Heart right ventricle (tissue), 16 donors: ENCODE measurements around the gene TLE1. TPM values are rescaled to one million over a fixed set of nuclear protein-coding genes. Genes with fewer than 3 reads are reported as not detected.

Experiments
- ATAC-seq, 8 donors: fragments of 200-7000 bp; cut with Tn5 transposase; one replicate each; pipeline ENCODE4 v1.9.1; 2020; ENCODE audit warnings: mild to moderate bottlenecking in 8 of 8, moderate library complexity in 8 of 8, moderate number of reproducible peaks in 1 of 8
- DNase-seq, 2 donors: peaks; one replicate each; pipeline ENCODE4 v3.0.0-alpha.2; 2020
- H3K27ac ChIP-seq, 10 donors: fragments of 200-600 bp; sonication (generic) in 2 of 10; one replicate each; pipeline versions ENCODE4 v1.5.0 to v1.8.0; 2020 to 2022; ENCODE audit warnings: mild to moderate bottlenecking in 3 of 10
- H3K27me3 ChIP-seq, 7 donors: fragments of 200-600 bp; one replicate each; pipeline ENCODE4 v1.8.0; 2021 to 2022; ENCODE audit warnings: mild to moderate bottlenecking in 2 of 7
- H3K36me3 ChIP-seq, 9 donors: fragments of 200-600 bp; sonication (generic) in 1 of 9; one replicate each; pipeline versions ENCODE4 v1.5.0 to v1.8.0; 2020 to 2022; ENCODE audit warnings: mild to moderate bottlenecking in 2 of 9
- H3K4me1 ChIP-seq, 9 donors: fragments of 200-600 bp; sonication (generic) in 1 of 9; one replicate each; pipeline versions ENCODE4 v1.5.0 to v1.8.0; 2020 to 2022; ENCODE audit warnings: mild to moderate bottlenecking in 4 of 9
- H3K4me3 ChIP-seq, 10 donors: fragments of 200-600 bp; sonication (generic) in 2 of 10; one replicate each; pipeline versions ENCODE4 v1.5.0 to v1.8.0; 2020 to 2022; ENCODE audit warnings: mild to moderate bottlenecking in 7 of 10, moderate library complexity in 2 of 10
- H3K9me3 ChIP-seq, 11 donors: fragments of 200-600 bp in 10 of 11; sonication (generic) in 2 of 11; one replicate each; pipeline versions ENCODE4 v1.5.0 to v1.8.0; 2013 to 2022; ENCODE audit warnings: mild to moderate bottlenecking in 2 of 11, control low read depth in 1 of 11, moderate library complexity in 1 of 11
- WGBS, 2 donors: extraction: QIAGEN DNeasy Blood & Tissue Kit; methylation state at CpG; one replicate each; pipeline ENCODE4 v1.1.7; 2013; ENCODE audit warnings: inconsistent platforms in 1 of 2; 5-methylcytosine and 5-hydroxymethylcytosine counted together
- intact Hi-C, 10 donors: fragments of 100-400 bp; cut with DNase I; formaldehyde crosslinking; loops; one replicate each; pipeline versions ENCODE4 v1.11.1 to v1.14.2; 2022
- polyA plus RNA-seq, 2 donors: library from polyadenylated mRNA; stranded (reverse); fragments of 200-250 nt; gene quantifications; one replicate each; pipeline ENCODE4 v1.2.3, GENCODE V29; 2013
- total RNA-seq, 10 donors: library from RNA; stranded (reverse); fragmentation: NEBNext Ultra II Directional in 3 of 10; extraction: Animal tissue kit (Norgen Biotek cat#: 25700) in 3 of 10; gene quantifications; one replicate each; pipeline versions ENCODE4 v1.2.1 to v1.2.4, GENCODE V29; 2021 to 2023
- TF ChIP-seq, protein P1 (sequence below), 9 donors: fragments of 200-600 bp; sonication (generic) in 2 of 9; IDR thresholded peaks; one replicate each; pipeline versions ENCODE4 v1.5.0 to v1.8.0; 2021 to 2022; ENCODE audit warnings: antibody characterized with exemption in 9 of 9, mild to moderate bottlenecking in 5 of 9, moderate library complexity in 1 of 9
- donor health status: Arrhythmogenic right ventricular cardiomyopathy.
- donor health status: ischemic (EF 13 %, LVEDD 7.1; RV severe dilation, severe dysfunction).
- donor health status: healthy with polysubstance abuse.
- donor health status: DM: no; HTN: yes; CAD: no.
- donor health status: DM: no; HTN: no; CAD: no.
- donor health status: ischemic (EF 25% LVEDD 6.9; RV normal size, moderate dysfunction).
- donor health status: ischemic (EF 25% LVEDD 5.7; RV mildly dilated, moderate dysfunction).
- donor health status: healthy.
- donor health status: DM: yes; HTN: yes; CAD: no.
- donor health status: Ischemic cardiomyopathy.
- donor health status: ischemic (EF 35%, LVEDD 5.7; RV mildly dilated, moderate dysfunction).
- donor health status: nonischemic (EF 11% LVEDD 7.7; RV severe dilation, severe dysfunction).
- donor health status: DM: yes; HTN: yes; CAD: no.
- donor health status: PGD.
- donor health status: ischemic (EF 29% LVEDD 5.4; RV normal size, mild dysfunction).
- donor health status: nonischemic (EF 23%, LVEDD 6.1; RV moderate dilation, normal function).

Gene TLE1
- total and polyA plus RNA-seq, 12 donors: 7.9 to 15.2 (median 11.0) TPM

DNA sequence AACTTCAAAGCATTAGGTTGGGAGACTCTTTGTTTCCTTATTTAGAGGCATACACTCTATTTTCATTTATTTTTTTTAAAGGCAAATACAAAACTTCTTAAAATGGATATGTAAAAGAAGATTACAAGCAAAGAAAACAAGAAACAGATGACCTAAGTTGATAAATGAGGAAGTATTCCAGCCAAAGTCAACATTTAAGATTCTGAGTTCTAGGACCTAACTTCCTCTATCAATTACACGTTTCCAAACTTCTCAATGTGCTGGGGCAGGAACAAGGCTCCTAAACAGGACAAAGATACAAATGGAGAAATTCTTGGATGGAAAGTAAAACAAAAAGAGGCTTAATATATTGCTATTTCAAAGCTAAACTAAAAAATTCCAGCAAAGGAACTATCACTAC is 89.5 kb downstream of the TLE1 start:
- 36 to 54% methylated on average over 1 of the region's 1 CpG for WGBS, 2 donors
- intact Hi-C loops: loop anchor here in 5 of 10 donors (5.0 to 10.0 kb wide), 4 partner anchors 72 to 225 kb away; partner anchors contain the start of gene TLE1 (in 5 of the 5)
- DNase-seq (no peak), ATAC-seq (no peak)
- Histone ChIP-seq H3K4me1 (peaks cover 0 to 74% (median 28%) of the 10 kb centered on the region in 9 donors), H3K4me3 (no peak overlapping the region), H3K9me3 (no peaks in the 10 kb centered on the region), H3K36me3 (peaks cover 0 to 22% (median 0%) of the 10 kb centered on the region in 9 donors), H3K27ac (peak overlapping the region in 4 of 10 donors; percentile 16 to 74 (median 48)), H3K27me3 (no peaks in the 10 kb centered on the region)
- TF ChIP-seq, protein P1, sequence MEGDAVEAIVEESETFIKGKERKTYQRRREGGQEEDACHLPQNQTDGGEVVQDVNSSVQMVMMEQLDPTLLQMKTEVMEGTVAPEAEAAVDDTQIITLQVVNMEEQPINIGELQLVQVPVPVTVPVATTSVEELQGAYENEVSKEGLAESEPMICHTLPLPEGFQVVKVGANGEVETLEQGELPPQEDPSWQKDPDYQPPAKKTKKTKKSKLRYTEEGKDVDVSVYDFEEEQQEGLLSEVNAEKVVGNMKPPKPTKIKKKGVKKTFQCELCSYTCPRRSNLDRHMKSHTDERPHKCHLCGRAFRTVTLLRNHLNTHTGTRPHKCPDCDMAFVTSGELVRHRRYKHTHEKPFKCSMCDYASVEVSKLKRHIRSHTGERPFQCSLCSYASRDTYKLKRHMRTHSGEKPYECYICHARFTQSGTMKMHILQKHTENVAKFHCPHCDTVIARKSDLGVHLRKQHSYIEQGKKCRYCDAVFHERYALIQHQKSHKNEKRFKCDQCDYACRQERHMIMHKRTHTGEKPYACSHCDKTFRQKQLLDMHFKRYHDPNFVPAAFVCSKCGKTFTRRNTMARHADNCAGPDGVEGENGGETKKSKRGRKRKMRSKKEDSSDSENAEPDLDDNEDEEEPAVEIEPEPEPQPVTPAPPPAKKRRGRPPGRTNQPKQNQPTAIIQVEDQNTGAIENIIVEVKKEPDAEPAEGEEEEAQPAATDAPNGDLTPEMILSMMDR (IDR thresholded peaks at IDR 0.05): no peak

DNA sequence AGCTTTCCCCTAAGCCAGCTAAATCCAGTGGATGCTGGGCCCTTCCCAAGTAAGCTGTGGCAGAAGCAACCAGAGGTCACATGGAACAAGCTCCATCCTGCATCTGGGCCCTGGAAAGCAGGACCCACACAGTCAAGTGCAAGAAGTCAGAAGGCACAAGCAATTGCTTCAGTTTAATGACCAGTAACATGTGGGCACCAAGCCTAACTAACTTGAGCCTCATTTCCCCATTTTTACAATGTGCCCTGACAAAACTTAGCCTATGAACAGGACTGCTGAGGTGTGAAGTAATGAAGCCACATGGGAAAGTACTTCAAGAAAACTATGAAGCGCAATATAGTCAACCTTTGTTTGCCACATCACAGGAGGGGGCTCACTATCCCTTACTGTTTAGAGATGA is 90.5 kb downstream of the TLE1 start:
- peaks cover 0 to 81% (median 28%) of the 10 kb centered on the region in 9 donors for H3K4me1 ChIP-seq
- no peak for DNase-seq
- H3K27me3 ChIP-seq: no peaks in the 10 kb centered on the region
- peak overlapping the region; percentile 11 to 74 (median 48) for H3K27ac ChIP-seq
- H3K9me3 ChIP-seq: no peaks in the 10 kb centered on the region
- intact Hi-C loops: loop anchor here in 5 of 10 donors (5.0 to 10.0 kb wide), 2 partner anchors 73 to 86 kb away; partner anchors contain the start of gene TLE1 (in 4 of the 5)
- no peak overlapping the region for H3K4me3 ChIP-seq
- TF ChIP-seq, protein P1 (IDR thresholded peaks at IDR 0.05): no peak
- WGBS, 2 donors: 93 to 97% methylated on average over 1 of the region's 1 CpG
- H3K36me3 ChIP-seq: peaks cover 0 to 22% (median 0%) of the 10 kb centered on the region in 9 donors
- no peak for ATAC-seq

DNA sequence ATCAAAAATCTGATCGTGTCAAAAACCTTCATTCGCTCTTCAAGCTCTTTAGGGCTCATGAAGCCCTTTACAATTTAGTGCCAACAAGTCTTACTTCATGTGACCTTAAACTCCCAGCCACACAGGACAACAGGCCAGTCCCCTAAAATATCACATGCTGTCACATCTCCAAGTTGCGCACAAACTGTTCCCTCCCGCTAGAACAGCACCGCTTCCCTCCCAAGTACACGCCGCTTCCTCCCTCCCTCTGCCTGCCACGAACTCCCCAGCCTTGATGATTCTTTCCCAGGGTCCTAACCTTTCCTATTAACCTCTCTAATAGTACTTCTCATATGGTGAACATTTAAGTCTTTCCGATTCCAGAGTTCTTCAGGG is 91.2 kb downstream of the TLE1 start:
- Histone ChIP-seq H3K36me3 (peaks cover 0 to 22% (median 0%) of the 10 kb centered on the region in 9 donors), H3K27me3 (no peaks in the 10 kb centered on the region), H3K27ac (peak overlapping the region; percentile 11 to 74 (median 48)), H3K4me3 (no peak overlapping the region), H3K9me3 (no peaks in the 10 kb centered on the region), H3K4me1 (peaks cover 0 to 88% (median 29%) of the 10 kb centered on the region in 9 donors)
- DNase-seq: peak in 1 of 2 donors; percentile 26
- TF ChIP-seq, protein P1 (IDR thresholded peaks at IDR 0.05): no peak
- intact Hi-C loops: loop anchor here in 5 of 10 donors (5.0 to 10.0 kb wide), 2 partner anchors 74 to 87 kb away; partner anchors contain the start of gene TLE1 (in 4 of the 5)
- ATAC-seq: peak; percentile 47 to 91 (median 74)
- 76 to 89% methylated on average over 8 to 9 of the region's 9 CpGs for WGBS, 2 donors

DNA sequence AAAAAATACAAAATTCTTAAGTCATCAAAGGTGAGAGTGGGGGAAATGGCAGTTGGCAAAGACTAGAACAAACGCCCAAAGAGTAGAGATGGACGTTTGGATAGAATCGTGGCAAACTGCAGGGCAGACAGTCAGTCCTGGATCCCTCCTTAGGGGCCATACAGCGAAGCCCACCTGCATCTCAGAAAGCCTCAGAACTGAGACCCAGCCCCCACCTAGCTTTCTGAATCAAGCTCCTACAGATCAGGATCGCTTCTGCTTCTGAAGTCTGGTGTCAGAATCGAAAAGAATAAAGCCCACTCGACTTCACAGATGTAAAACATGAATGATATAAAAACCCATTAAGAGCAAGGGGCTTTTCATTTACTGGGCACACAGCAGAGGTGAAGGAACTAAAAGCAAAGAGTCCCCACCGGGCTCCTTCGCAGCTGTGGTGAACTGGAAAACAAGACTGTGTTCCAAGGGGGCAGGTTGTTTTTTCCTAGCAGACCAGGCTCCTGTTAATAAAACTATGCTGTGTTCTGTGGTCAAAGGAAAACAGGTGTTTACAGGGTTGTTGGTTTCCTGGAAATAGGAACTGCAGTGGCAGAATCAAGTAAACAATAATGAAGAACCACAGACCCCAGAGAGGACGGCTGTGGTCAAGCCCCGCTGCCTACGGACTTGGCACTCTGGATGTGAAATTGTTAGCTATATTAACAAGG is 91.8 kb downstream of the TLE1 start:
- DNase-seq: no peak
- TF ChIP-seq, protein P1 (IDR thresholded peaks at IDR 0.05): no peak
- intact Hi-C loops: loop anchor here in 5 of 10 donors (5.0 to 10.0 kb wide), 2 partner anchors 75 to 87 kb away; partner anchors contain the start of gene TLE1 (in 4 of the 5)
- H3K4me3 ChIP-seq: no peak overlapping the region
- WGBS, 2 donors: 69 to 71% methylated on average over 12 of the region's 12 CpGs
- H3K9me3 ChIP-seq: no peaks in the 10 kb centered on the region
- H3K36me3 ChIP-seq: peaks cover 0 to 18% (median 0%) of the 10 kb centered on the region in 9 donors
- H3K4me1 ChIP-seq: peaks cover 0 to 91% (median 35%) of the 10 kb centered on the region in 9 donors
- H3K27ac ChIP-seq: peak overlapping the region in 8 of 10 donors; percentile 13 to 74 (median 39)
- H3K27me3 ChIP-seq: no peaks in the 10 kb centered on the region
- ATAC-seq: no peak
